DMS153 (cell line): Measurements from ENCODE around the gene KNDC1.
"Not testable (repeated sequence)": the region's sequence is repeated elsewhere in the genome, so short reads cannot be mapped to it uniquely, and the experiment has no call there.

Experiments
- DNase-seq: peaks from one replicate; lab custom pipeline; 2025; lab: John Stamatoyannopoulos, UW

The KNDC1 gene

GRCh38 chr10:133159950-133160825 is at the start of gene KNDC1:
TSS of gene KNDC1 (plus strand) at chr10:133160219. CDS start at chr10:133160468, 249 bp downstream.
- DNase-seq = no peak

- DNase-seq = no peak
These were observed 49.3 kb upstream of the KNDC1 start for GRCh38 chr10:133110609-133111275.

DNA sequence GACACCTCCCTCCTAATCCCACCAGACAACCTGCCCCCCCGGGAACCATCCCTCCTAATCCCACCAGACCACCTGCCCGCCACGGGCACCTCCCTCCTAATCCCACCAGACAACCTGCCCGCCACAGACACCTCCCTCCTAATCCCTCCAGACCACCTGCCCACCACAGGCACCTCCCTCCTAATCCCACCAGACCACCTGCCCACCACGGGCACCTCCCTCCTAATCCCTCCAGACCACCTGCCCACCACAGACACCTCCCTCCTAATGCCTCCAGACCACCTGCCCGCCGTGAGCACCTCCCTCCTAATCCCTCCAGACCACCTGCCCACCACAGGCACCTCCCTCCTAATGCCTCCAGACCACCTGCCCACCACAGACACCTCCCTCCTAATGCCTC is 48.4 kb upstream of the KNDC1 start:
- DNase-seq = not testable (repeated sequence)

- DNase-seq = no peak
These were observed 46.7 kb upstream of the KNDC1 start for GRCh38 chr10:133113146-133113830.

DNA sequence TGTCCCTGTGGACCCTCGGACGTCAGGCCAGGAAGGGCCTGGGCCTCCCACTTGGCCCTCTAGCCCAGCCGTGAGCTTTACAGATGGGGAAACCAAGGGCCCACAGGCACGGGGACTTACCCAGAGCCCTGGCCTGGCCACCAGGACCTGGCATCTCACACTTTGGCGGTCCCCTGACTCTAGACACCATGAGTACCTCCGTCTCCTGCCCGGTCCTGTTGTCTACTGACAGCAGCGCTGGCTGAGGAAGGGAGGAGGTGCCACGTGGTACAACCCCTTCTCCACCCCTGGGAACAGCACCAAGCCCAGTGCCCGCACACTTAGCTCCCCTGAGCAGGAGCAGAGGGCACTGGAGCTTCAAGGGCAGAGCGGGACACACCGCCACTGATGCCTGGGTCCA is 46.2 kb upstream of the KNDC1 start:
- no peak for DNase-seq

DNA sequence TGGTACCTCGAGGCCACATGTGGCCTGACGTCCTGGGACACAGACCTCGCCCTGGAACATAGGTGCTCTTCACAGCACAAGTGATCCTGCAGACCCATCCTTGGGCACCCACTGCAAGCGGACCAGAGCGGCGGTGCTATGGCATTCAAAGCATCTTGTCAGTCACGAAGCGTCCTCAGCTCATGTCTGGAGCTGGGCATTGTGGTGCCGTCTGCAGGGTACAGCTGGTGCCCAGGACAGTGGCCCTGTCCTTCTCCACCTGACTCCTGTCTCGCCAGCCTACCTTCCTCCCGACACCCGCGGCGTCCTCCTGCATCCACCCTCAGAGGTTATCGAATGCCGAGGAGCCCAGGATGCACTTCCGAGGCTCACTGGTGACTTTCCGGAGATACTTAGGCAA is 45.8 kb upstream of the KNDC1 start:
- no peak for DNase-seq

GRCh38 chr10:133114726-133115452 is 45.1 kb upstream of the KNDC1 start:
- DNase-seq = no peak

- no peak for DNase-seq
These were observed 44.6 kb upstream of the KNDC1 start for GRCh38 chr10:133115453-133115842.

GRCh38 chr10:133115976-133116375 is 44.0 kb upstream of the KNDC1 start:
- no peak for DNase-seq

DNA sequence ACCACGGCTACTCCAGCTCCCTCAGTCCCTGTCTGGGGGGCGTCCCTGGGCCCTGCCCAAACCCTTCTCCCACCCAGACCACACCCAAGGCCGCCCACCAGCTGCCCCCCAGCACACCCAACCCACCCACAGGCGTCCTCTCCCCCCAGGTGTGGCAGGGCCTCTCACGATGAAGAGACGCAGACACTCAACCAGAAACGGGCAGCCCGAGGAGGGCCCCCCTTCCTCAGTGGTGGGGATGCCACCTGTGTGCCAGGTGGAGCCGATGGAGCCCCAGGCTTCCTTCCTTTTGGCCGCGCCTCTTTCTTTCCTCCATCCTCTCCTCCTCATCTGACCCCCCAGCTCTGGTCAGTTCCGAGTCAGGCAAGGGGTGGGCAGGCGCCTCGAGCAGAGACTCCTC is 43.6 kb upstream of the KNDC1 start:
- no peak for DNase-seq

GRCh38 chr10:133117036-133117687 is 42.9 kb upstream of the KNDC1 start:
- no peak for DNase-seq

GRCh38 chr10:133117688-133118071 is 42.3 kb upstream of the KNDC1 start:
- no peak for DNase-seq

- no peak for DNase-seq
These were observed 38.5 kb upstream of the KNDC1 start for GRCh38 chr10:133121479-133121878.

GRCh38 chr10:133122171-133122935 is 37.7 kb upstream of the KNDC1 start:
- DNase-seq = no peak

DNA sequence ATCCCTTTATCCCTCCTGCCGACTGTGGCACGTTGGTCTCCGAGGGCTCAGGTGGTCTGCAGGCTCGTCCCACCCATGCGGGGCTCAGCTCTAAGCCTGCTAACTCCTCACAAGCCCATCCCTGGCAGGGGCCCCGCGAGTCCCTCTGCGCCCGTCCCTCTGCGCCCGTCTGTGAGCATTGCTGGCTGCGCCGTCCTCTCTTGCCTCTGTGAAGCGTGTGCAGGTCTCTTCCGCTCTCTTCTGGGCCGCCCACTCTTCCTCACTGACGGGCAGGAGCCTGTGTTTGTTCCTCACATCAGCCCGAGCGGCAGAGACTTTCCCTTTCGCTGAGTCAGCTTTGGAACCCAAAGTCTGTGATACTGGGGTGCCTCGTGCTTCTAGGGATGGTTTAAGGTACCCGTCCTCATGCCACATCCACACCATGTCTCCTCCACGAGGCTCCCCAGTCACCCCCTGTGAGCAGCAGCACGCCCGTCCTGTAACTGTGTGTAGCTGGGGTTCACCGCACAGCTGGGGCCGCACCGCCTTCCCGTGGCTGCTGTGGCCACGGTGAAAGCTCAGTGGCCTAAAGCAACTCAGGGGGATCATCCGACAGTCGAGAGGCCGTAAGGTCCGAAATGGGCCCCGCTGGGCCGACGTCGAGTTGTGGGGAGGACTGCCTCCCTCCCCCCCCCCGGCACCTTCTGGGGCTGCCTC is 36.8 kb upstream of the KNDC1 start:
- no peak for DNase-seq

DNA sequence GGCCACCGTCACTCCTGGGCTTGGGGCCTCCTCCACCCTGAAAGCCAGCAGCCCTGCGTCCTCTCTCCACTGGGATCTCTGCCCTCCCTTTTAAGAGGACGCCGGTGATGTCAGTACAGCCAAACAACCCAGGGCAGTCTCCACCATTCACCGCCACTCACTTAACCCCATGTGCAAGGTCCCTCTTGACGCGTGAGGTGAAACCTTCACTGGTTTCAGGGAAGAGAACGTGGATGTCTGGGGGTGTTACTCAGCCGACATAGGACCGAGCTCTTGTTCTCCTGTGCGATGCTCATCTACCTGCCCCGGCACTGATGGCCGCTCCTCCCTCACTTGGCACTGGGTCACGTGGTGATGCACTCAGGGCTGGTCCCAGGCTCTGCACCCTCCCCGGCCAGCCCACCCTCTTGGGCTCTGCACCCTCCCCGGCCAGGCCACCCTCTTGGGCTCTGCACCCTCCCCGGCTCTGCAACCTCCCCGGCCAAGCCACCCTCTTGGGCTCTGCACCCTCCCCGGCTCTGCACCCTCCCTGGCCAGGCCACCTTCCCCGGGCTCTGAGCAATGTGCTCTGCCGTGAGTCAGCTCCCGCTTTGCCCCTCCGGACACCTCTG is 36.2 kb upstream of the KNDC1 start:
- DNase-seq = no peak

GRCh38 chr10:133124357-133125211 is 35.4 kb upstream of the KNDC1 start:
- no peak for DNase-seq

- no peak for DNase-seq
These were observed 34.1 kb upstream of the KNDC1 start for GRCh38 chr10:133125901-133126300.
